GM12891 (cell line): ENCODE measurements around the gene GASK1B.

Source experiments
- PAX5 ChIP-seq: IDR thresholded peaks from 2 replicates; pipeline ENCODE4 v1.6.1; 2011; ENCODE audit warnings: low read length, moderate library complexity, mild to moderate bottlenecking; ENCODE audit not compliant: insufficient read depth, severe bottlenecking
- POLR2A ChIP-seq: IDR thresholded peaks from 2 replicates; pipeline ENCODE4 v1.6.1; 2011; ENCODE audit warnings: low read depth, low read length, control low read depth
- POLR2AphosphoS5 ChIP-seq: IDR thresholded peaks from 2 replicates; pipeline ENCODE4 v1.6.1; 2011; ENCODE audit warnings: low read depth, low read length, control low read depth
- POU2F2 ChIP-seq: IDR thresholded peaks from 2 replicates; pipeline ENCODE4 v1.6.1; 2011; ENCODE audit warnings: low read depth, mild to moderate bottlenecking, control low read depth, low read length, moderate library complexity
- SPI1 ChIP-seq: IDR thresholded peaks from 2 replicates; pipeline ENCODE4 v1.6.1; 2011; ENCODE audit warnings: low read depth, low read length, control low read depth
- TAF1 ChIP-seq: IDR thresholded peaks from 2 replicates; pipeline ENCODE4 v1.6.1; 2011; ENCODE audit warnings: low read depth, low read length, control low read depth

DNA sequence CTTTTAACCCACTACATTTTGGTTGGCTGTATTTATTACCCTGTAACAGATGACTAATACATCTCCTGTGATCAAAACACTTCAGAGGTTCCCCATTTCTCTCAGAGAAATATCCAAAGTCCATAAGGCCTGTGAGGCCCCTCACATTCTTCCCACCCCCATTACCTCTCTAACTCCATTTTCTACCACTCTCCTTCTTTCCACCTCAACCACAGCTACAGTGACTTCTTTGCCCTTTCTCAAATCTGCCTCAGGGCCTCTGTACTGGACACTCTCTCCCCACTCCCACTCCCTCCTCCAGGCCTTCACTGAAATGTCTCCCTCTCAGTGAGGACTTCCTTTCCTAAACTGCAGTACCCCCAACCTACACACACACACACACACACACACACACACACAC, 29.1 kb upstream of the GASK1B start:
- TF ChIP-seq POLR2AphosphoS5, result no peak
- no peak for TF ChIP-seq POLR2A
- TF ChIP-seq TAF1, result no peak
- TF ChIP-seq SPI1, result no peak
- no peak for TF ChIP-seq POU2F2
- no peak for TF ChIP-seq PAX5
